Measurements from ENCODE around the gene PYCARD. TPM values are rescaled to one million over a fixed set of nuclear protein-coding genes. Genes with fewer than 3 reads are reported as not detected.
"Not testable (repeated sequence)": the region's sequence is repeated elsewhere in the genome, so short reads cannot be mapped to it uniquely, and the experiment has no call there.

The PYCARD gene
- total RNA-seq, 4 donors from 2014 or later, result 27.8 to 64.5 (median 46.7) TPM

- H3K27ac ChIP-seq, result no peak overlapping the region
- peaks cover 0 to 86% (median 11%) of the 10 kb centered on the region in 3 donors for H3K36me3 ChIP-seq
- 80 to 90% methylated on average over 11 to 17 of the region's 17 CpGs for WGBS, 2 donors
- H3K4me1 ChIP-seq, result peaks cover 0 to 17% (median 9%) of the 10 kb centered on the region in 4 donors
- DNase-seq (ENCODE audit: low spot score in 2 of 2), result no peak
- TF ChIP-seq CTCF (IDR thresholded peaks at IDR 0.05), result no peak
- TF ChIP-seq EP300 (IDR thresholded peaks at IDR 0.05), result no peak
- no peak for TF ChIP-seq POLR2A (IDR thresholded peaks at IDR 0.05)
- no peaks in the 10 kb centered on the region for H3K27me3 ChIP-seq
- H3K4me3 ChIP-seq, result no peak overlapping the region
- no peaks in the 10 kb centered on the region for H3K9me3 ChIP-seq
Measured at GRCh38 chr16:31196324-31197088, 6.1 kb downstream of the PYCARD start.

DNA sequence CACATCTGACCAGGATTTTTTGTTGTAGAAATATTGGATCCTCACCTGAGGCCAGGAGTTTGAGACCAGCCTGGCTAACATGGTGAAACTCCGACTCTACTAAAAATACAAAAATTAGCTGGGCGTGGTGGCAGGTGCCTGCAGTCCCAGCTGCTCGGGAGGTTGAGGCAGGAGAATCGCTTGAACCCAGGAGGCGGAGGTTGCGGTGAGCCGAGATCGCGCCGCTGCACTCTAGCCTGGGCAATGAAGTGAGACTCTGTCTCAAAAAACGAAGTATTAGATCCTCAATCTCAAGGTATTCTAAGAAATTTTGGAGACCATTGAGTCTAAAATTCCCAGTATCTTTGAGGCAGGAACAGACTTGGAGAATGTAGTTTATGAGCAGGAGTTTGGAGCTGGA is 6.7 kb downstream of the PYCARD start:
- H3K9me3 ChIP-seq; H3K27ac ChIP-seq; DNase-seq (ENCODE audit: low spot score in 2 of 2); H3K4me3 ChIP-seq; H3K27me3 ChIP-seq: not testable (repeated sequence)
- 95 to 97% methylated on average over 11 of the region's 11 CpGs for WGBS, 2 donors
- Histone ChIP-seq H3K36me3 (peaks cover 4 to 92% (median 16%) of the 10 kb centered on the region in 3 donors), H3K4me1 (peaks cover 0 to 11% (median 3%) of the 10 kb centered on the region in 4 donors)

GRCh38 chr16:31194898-31195297 is 7.7 kb downstream of the PYCARD start:
- no peak for DNase-seq (ENCODE audit: low spot score in 2 of 2)
- Histone ChIP-seq H3K27me3 (no peaks in the 10 kb centered on the region), H3K36me3 (peaks cover 7 to 99% (median 26%) of the 10 kb centered on the region in 3 donors), H3K27ac (no peak overlapping the region), H3K4me3 (no peak overlapping the region), H3K4me1 (peaks cover 0 to 1% (median 0%) of the 10 kb centered on the region in 4 donors), H3K9me3 (no peaks in the 10 kb centered on the region)
- WGBS, 2 donors, result 80 to 82% methylated on average over 7 of the region's 7 CpGs
- no peak for TF ChIP-seq POLR2A (IDR thresholded peaks at IDR 0.05)
- no peak for TF ChIP-seq CTCF (IDR thresholded peaks at IDR 0.05)
- no peak for TF ChIP-seq EP300 (IDR thresholded peaks at IDR 0.05)

GRCh38 chr16:31193874-31194273 is 8.7 kb downstream of the PYCARD start:
- H3K4me3 ChIP-seq, result no peak overlapping the region
- peaks cover 7 to 99% (median 33%) of the 10 kb centered on the region in 3 donors for H3K36me3 ChIP-seq
- H3K9me3 ChIP-seq, result no peaks in the 10 kb centered on the region
- no peak overlapping the region for H3K27ac ChIP-seq
- WGBS, 2 donors, result 84 to 85% methylated on average over 2 of the region's 2 CpGs
- TF ChIP-seq POLR2A (IDR thresholded peaks at IDR 0.05), result no peak
- no peak for TF ChIP-seq EP300 (IDR thresholded peaks at IDR 0.05)
- TF ChIP-seq CTCF (IDR thresholded peaks at IDR 0.05), result no peak
- H3K4me1 ChIP-seq, result no peaks in the 10 kb centered on the region
- H3K27me3 ChIP-seq, result no peaks in the 10 kb centered on the region
- no peak for DNase-seq (ENCODE audit: low spot score in 2 of 2)

DNA sequence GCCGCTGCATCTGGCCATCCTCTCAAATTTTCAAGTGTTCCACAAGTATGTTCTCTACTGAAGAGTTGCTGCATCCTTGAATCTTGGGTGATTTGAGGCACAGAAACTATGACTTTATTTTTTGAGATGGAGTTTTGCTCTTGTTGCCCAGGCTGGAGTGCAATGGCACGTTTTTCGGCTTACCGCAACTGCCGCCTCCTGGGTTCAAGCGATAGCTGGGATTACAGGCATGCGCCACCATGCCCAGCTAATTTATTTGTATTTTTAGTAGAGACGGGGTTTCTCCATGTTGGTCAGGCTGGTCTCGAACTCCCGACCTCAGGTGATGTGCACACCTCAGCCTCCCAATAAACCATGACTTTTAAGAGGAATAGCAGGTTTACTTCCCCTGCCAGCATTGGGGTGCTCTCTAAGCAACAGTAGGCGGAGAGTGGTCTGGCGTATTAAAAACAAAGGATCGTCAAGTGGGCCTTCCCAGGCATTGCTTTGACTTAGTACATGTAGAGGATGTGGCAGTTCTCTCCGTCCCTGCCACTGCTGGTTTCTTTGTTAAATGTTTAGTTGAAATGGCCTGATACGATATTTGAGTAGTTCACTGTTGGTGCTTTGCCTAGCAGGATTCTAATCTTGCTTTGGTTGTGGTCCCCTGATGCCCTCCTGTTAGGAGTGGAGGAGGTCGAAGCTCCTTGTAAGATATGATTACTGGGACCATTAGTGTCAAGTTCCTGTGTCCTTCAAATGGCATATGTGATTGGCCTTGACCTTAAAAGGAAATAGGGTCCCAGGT is 9.5 kb downstream of the PYCARD start:
- no peak for DNase-seq (ENCODE audit: low spot score in 2 of 2)
- peaks cover 7 to 100% (median 33%) of the 10 kb centered on the region in 3 donors for H3K36me3 ChIP-seq
- no peak overlapping the region for H3K4me3 ChIP-seq
- no peak overlapping the region for H3K27ac ChIP-seq
- no peaks in the 10 kb centered on the region for H3K9me3 ChIP-seq
- WGBS, 2 donors, result 84 to 88% methylated on average over 16 of the region's 16 CpGs
- TF ChIP-seq POLR2A (IDR thresholded peaks at IDR 0.05) (no peak), EP300 (IDR thresholded peaks at IDR 0.05) (no peak)
- H3K27me3 ChIP-seq, result no peaks in the 10 kb centered on the region
- no peaks in the 10 kb centered on the region for H3K4me1 ChIP-seq

All from tibial nerve (tissue), 4 donors.